HG02884 (cell line): Measurements from ENCODE around the gene KIFBP.
A peak's percentile ranks its signal among the peaks of the same experiment; 100 is the strongest.
"Not testable (repeated sequence)": the region's sequence is repeated elsewhere in the genome, so short reads cannot be mapped to it uniquely, and the experiment has no call there.

Source experiments
- ATAC-seq: cut with Tn5 transposase; IDR thresholded peaks from one replicate; pipeline ENCODE4 v1.9.1; 2021; ENCODE audit warnings: mild to moderate bottlenecking, moderate library complexity; ENCODE audit not compliant: unreplicated experiment

The KIFBP gene, protein sequence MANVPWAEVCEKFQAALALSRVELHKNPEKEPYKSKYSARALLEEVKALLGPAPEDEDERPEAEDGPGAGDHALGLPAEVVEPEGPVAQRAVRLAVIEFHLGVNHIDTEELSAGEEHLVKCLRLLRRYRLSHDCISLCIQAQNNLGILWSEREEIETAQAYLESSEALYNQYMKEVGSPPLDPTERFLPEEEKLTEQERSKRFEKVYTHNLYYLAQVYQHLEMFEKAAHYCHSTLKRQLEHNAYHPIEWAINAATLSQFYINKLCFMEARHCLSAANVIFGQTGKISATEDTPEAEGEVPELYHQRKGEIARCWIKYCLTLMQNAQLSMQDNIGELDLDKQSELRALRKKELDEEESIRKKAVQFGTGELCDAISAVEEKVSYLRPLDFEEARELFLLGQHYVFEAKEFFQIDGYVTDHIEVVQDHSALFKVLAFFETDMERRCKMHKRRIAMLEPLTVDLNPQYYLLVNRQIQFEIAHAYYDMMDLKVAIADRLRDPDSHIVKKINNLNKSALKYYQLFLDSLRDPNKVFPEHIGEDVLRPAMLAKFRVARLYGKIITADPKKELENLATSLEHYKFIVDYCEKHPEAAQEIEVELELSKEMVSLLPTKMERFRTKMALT

DNA sequence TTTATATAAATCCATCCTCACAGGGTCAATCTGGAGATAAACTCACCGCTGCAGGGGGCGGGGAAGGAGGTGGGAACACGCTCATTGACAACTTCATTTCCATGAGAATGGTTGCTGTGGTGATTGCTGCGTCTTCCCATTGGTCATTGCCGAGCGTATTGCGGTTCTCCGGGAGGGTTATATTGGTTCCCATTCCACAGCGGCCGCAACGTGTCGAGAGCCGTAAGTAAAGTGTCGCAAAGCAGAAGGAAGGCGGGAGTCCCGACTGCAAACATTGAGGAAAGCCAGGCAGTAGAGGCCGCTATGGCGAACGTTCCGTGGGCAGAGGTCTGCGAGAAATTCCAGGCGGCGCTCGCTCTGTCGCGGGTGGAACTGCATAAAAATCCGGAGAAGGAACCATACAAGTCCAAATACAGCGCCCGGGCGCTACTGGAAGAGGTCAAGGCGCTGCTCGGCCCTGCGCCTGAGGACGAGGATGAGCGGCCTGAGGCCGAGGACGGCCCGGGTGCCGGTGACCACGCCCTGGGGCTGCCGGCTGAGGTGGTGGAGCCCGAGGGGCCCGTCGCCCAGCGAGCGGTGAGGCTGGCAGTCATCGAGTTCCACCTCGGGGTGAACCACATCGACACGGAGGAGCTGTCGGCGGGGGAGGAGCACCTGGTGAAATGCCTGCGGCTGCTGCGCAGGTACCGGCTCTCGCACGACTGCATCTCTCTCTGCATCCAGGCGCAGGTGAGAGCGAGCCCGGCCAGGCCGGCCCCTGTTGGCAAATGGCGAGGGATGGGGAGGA is at the start of gene KIFBP:
TSS of gene KIFBP (plus strand) at position 274 of the 787 bp plus-strand sequence. CDS start at position 304, 30 bp downstream.
- ATAC-seq: peak; percentile 85

DNA sequence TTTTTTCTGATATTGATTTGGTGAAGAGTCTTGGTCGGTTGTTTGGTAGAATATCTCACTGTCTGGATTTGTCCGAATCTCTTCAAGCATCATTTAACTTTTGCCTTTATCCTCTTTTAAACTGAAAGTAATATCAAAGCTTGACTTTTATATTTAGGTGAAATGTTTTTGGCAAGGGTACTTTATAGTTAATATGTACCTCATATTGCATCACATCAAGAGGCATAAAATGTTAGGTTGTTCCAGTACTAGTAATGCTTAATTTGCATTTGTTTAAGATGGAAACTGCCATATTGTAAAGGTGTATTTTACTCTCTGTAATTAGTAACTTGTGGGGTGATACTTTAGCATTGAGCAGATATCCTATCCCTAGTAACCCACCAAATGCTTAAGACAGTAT is 49.7 kb upstream of the KIFBP start:
- no peak for ATAC-seq

DNA sequence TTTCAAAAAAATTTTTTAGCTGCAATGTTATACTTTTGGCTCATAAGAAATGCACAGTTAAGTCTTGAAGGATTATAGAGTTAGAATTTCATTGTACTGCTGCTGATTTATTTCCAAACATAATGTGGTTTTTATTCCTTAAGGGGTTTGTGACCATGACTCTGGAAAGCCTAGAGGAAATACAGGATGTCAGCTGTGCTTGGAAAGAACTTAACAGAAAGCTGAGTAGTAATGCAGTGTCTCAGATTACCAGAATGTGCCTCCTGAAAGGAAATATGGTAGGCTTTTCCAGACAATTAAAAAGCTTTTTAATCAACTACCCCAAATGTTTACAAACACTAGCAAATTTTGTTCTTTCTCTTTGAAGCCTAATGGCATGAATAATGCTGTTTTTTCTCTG is 47.7 kb upstream of the KIFBP start:
- ATAC-seq: not testable (repeated sequence)

DNA sequence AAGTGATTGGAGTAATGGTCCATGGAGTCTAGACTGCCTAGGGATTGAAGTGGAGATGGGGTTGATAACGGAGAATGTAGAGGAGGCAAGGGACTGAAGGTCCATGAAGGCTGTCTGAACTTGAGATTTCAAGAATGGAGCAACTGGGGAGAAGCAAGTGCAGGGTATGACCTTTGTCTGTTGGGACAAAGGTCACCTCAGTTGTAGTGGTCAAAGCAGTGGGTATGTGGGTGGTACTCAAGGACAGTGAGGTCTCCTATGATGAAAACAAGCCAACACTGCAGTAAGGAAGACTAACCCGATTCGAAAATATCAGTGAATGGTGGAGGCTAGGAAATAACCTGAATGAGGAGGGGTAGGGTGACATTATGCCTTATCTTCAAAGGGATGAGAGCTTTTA is 38.0 kb upstream of the KIFBP start:
- no peak for ATAC-seq

DNA sequence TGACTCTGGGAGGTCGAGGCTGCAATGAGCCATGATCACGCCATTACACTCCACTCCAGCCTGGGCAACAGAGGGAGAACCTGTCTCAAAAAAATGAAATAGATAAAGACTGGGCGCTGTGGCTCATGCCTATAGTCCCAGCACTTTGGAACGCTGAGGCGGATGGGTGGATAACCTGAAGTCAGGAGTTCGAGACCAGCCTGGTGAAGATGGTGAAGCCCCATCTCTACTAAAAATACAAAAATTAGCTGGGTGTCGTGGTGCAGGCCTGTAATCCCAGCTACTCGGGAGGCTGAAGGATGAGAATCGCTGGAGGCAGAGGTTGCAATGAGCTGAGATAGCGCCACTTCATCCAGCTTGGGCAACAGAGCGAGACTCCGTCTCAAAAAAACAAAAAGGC is 33.7 kb upstream of the KIFBP start:
- no peak for ATAC-seq

DNA sequence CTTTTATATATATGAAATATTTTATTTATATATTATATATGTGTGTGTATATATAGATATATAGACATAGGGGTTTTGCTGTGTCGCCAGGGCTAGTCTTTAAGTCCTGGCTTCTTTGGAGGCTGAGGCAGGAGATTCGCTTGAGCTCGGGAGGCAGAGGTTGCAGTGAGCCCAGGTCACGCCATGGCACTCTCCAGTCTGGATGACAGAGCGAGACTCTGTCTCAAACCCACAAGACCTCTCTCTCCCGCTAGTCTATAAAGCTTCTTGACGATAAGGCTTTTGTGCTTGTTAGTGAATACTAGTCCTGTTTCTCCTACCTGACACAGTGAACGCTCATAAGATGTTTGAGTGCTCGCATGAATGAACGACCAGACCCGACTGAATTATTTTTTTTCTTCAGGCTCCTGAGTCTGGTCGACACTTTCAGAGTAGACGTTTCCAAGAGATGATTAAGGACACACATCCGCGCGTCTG is 33.2 kb upstream of the KIFBP start:
- ATAC-seq: peak; percentile 11

DNA sequence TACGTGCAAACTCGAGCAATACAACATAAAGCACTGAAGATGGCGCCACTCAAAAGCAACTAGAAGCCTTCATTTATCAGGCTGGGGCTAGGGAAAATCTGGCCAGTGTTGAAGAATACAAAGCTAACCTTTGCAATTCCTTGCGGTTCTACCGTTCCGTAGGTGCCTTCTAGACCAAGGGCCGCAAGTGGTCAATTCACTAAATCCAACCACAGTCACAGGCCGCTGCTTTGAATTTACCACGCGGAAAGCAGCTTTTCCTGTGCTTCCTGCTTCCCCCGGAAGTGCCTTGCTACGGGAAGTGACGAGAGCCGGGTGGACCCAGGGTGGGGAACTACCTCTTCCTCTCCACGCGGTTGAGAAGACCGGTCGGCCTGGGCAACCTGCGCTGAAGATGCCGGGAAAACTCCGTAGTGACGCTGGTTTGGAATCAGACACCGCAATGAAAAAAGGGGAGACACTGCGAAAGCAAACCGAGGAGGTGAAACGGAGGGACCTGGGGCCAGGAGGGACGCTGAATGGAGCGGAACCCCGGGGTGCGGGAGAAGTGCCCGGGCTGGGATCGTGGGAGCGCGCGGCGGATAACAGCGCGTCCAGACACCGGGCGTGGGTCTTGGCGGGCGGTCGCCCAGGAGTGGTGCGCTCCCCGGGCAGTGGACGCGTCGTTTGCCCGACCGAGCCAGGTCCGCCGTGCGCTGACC is 32.6 kb upstream of the KIFBP start, which contains the start of gene DDX21:
TSS of gene DDX21 (plus strand) at position 339 of the 701 bp plus-strand sequence. CDS start at position 395, 56 bp downstream.
- peak; percentile 93 for ATAC-seq

DNA sequence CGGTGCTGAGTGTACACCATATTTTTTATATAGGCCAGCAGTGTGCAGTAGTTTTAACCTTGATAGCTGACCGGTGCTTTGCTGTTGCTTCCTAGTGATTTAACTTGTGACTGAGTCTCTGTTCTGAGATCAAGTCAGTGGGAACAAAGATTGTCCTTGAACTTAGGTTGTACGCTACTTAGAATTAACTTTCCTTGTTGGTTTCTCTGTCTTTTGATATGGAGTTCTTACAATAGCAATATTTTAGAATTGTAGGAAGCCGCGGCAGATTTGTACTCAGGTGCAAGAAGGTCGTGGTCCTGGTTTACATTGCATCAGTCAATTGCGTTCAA is 31.4 kb upstream of the KIFBP start:
- ATAC-seq: no peak

DNA sequence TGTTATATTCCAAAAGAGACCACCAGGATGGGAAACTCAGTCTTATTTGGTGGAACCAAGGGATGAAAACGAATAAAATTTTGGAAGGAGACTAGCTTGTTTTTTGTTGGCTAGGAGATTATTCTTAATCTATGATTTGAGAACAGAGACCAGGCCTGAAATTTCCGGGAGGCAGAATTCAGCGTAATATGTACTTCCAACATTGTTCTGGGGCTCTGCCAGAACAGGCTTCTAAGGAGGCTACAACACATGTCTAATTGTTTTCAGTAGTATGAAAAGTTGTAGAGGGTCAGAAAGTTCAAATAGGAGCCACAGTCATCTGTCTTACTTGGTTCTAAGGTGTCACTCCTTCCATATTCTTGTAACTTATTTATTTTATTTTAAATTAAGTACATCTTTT is 30.9 kb upstream of the KIFBP start:
- ATAC-seq: no peak

DNA sequence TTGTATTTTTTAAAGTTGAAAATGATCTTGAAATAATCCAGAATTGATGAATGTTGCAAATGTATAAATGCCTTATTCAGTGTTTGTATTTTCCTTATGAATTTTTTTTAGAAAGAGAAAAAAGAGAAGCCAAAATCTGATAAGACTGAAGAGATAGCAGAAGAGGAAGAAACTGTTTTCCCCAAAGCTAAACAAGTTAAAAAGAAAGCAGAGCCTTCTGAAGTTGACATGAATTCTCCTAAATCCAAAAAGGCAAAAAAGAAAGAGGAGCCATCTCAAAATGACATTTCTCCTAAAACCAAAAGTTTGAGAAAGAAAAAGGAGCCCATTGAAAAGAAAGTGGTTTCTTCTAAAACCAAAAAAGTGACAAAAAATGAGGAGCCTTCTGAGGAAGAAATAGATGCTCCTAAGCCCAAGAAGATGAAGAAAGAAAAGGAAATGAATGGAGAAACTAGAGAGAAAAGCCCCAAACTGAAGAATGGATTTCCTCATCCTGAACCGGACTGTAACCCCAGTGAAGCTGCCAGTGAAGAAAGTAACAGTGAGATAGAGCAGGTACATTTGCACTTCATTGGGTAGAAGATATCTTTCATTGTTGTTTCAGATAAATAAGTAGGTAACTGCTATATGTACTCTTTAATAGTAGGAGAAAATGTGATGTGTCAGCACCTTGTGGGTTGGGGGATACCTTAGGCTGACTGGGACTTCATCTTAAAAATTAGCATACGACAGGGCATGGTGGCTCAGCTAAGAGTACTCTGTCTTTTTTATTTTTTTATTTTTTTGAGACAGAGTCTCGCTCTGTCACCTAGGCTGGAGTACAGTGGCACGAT is 28.7 kb upstream of the KIFBP start:
- ATAC-seq: no peak

DNA sequence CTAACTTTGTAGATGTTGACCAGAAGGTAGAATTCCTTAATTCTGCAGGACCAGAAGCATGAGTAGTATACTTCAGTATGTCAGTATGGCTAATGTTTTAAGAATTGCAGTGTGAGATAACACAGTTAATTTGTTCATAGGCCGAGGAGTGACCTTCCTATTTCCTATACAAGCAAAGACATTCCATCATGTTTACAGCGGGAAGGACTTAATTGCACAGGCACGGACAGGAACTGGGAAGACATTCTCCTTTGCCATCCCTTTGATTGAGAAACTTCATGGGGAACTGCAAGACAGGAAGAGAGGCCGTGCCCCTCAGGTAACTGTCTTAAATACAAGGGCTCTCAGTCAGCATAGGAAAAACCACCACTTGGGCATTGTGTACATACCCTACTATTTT is 25.5 kb upstream of the KIFBP start:
- ATAC-seq: no peak

DNA sequence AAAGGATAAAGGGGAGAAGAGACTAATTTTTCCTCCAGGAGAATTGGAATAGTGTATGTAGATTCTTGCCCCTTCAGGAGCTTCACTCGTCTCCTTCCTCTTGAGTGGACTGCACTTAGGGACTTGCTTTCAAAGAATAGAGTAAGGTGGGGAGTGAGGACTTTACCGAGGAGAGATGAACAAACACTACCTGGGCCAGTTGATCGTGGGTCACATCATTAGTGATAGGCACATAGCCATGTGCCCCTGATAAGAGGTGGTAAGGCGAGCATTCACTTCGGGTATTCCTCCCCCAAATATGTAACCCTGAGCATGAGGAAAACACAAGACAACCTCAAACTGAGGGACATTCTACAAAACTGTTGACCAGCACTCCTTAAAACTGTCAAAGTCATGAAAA is 14.6 kb upstream of the KIFBP start:
- ATAC-seq: no peak

DNA sequence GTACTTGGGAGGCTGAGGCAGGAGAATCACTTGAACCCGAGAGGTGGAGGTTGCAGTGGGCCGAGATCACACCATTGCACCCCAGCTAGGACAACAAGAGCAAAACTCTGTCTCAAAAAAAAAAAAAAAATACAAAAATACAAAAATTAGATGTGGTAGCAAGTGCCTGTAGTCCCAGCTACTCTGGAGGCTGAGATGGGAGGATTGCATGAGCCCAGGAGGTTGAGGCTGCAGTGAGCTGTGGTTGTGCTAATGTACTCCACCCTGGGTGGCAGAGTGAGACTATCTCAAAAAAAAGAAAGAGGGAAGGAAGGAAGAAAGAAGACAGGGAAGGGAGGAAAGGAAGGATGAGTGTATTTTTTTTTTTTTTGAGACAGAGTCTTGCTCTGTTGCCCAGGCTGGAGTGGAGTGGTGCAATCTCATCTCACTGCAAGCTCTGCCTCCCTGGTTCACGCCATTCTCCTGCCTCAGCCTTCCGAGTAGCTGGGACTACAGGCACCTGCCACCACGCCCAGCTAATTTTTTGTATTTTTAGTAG is 12.6 kb upstream of the KIFBP start:
- not testable (repeated sequence) for ATAC-seq

DNA sequence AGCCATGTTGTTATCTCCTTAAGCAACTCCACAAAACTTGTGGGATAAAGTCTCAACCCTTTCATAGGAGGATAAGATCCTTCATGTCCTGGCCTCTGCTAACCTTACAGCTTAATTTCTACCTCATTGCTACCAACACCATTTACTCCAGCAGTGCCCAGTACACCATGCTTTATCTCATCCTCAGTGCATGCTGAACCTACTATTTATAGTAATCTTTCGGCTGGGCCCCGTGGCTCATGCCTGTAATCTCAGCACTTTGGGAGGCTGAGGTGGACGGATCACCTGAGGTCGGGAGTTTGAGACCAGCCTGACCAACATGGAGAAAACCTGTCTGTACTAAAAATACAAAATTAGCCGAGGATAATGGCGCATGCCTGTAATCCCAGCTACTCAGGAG is 8.9 kb upstream of the KIFBP start:
- ATAC-seq: not testable (repeated sequence)

DNA sequence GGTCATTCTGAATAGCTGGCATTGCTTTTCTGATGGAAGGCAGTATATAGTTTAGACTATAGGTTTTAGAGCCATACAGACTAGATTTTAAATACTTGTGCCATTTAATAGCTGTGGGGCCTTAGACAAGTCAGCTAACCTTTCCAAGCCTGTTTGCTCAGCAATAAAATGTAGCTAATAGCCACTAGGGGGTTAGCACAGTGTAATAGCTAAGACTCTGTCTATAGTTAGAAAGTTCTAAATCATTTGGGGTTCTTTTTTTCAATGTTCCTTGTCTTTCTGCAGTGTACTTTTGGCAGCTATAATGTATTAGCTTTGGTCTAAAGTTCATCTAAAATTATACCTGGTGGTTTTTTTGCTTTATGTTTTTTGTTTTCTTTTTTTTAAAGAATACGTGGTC is 7.5 kb upstream of the KIFBP start:
- ATAC-seq: no peak

DNA sequence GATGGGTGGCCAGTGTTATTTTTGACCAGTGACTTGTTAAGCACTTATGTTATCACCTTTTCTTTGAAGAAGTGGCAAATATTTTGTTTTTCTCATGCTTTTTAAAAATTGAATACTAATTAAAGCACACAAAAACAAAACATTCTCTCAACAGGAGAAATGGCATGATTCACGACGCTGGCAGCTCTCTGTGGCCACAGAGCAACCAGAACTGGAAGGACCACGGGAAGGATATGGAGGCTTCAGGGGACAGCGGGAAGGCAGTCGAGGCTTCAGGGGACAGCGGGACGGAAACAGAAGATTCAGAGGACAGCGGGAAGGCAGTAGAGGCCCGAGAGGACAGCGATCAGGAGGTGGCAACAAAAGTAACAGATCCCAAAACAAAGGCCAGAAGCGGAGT is 6.2 kb upstream of the KIFBP start:
- no peak for ATAC-seq

DNA sequence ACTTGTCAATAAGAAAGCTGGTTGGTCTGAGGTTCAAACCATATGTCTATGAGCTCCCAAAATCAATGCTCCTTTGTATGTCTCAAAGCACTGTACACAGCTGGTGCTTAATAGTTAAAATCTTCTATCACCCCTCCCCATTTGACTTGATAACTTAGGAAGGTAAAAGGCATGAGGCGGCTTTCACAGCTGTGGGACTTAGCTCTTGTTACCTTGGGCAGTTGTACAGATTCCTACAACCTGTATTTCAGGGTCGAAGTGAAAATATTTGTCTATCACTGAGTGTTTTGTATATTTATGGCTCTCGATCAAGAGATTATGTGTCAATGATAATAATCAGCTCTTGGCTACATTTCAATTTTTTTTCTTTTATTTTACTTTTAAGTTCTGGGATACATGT is 992 bp upstream of the KIFBP start:
- no peak for ATAC-seq

DNA sequence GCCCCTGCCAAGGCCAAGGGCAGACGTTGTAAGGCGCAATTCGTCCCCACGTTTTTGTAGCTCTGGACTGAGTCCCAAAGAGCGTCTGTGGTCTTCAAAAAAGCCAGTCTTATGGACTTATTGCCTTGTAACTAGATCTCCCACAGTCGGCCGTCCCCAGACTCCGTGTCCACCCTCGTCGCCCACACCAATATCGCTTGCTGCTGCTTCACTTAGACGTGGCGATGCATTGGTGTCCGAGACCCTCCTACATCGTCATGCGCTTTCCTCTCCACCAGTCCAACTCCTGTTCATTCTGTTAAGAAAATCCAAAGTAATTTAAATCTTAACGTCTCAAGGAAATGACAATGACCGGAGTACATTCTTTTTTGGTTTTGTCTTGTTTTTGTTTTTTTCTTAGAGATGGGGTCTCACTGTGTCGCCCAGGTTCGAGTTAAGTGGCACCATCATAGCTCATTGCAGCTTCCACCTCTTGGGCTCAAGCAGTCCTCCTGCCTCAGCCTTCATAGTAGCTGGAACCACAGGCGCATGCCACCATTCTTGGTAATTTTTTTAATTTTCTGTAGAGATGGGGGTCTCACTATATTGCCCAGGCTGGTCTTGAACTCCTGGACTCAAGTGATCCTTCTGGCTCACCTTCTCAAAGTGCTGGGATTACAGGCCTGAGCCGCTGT is 851 bp downstream of the KIFBP start:
- ATAC-seq: no peak
